GM19351 (cell line): ENCODE measurements around the gene SLC9A9.

Experiments used
- ATAC-seq: cut with Tn5 transposase; IDR thresholded peaks from one replicate; pipeline ENCODE4 v1.9.1; 2021; ENCODE audit warnings: mild to moderate bottlenecking, moderate library complexity; ENCODE audit not compliant: unreplicated experiment

Gene SLC9A9

DNA sequence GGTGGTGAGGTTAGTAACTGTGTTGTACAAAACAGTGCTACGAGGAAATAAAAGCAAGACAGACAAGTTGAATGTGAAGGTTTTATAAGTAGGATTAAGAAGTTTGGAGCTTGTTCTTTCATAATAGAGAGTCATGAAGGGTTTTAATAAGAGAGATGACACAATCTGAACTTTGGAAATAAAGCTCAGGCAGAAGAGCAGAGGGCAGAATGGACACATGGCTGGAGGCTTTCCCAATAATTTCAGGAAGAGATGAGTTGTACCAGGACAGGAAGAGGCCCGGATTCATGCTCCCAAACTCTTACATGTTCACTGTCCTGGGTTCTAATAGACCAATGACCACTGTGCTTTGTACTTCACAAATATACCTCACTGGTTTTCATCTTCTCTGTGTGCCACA lies 194.8 kb downstream of the SLC9A9 start:
- ATAC-seq = no peak

DNA sequence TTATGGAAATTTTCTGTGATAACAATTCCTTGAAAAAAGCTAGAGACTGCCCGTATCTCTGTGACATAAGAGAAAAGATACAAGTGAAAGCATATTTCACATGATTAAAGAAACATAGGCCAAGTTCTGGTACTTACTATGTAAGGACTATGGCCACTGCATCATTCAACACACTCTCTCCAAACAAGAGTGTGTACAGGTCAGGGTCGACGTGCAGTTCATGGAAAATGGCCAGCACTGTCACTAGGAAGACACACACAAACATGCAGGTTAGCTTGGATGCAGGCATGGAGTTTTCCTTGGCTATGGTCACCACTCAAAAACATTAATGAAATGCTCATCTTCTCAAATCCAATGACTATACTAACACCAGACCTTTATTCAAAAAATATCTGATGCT lies 196.2 kb downstream of the SLC9A9 start:
- ATAC-seq = no peak

DNA sequence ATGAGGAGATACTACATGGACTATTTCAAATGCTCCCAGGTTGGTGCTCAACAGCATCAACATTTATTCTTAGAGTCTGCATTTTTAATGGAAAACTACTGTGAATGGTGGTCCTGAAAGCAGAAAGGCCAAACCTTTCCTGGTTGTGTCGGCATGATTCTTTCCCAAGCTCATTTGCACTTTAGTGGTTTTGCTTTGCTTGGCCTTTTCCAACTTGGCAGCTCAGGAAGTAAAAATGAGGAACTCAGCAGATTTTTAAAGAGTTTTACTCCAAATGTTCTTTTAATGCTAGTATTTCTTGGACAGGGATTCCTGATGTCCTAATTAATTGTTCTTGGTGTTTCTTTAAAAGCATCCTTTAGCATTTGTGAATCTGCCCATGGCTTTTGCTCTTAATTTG lies 197.4 kb downstream of the SLC9A9 start:
- ATAC-seq = no peak

DNA sequence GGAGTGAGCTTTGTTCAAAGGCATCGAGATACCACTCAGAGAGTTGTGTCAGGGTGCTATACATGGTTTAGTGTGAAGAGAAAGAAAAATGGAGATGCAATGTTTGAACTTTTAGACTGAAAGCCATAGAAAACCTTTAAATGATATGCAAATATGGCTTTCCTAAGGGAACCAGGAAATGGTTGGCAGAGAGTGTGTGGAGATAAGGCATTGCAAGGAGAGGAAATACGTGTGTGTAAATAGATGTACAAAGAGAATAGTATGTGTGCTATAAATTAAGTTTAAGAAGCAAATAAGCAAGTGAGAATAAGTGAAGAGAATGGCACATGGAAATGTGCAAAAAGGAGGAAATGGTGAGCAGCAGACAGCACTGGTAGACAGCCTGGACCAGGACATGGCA lies 198.1 kb downstream of the SLC9A9 start:
- no peak for ATAC-seq

DNA sequence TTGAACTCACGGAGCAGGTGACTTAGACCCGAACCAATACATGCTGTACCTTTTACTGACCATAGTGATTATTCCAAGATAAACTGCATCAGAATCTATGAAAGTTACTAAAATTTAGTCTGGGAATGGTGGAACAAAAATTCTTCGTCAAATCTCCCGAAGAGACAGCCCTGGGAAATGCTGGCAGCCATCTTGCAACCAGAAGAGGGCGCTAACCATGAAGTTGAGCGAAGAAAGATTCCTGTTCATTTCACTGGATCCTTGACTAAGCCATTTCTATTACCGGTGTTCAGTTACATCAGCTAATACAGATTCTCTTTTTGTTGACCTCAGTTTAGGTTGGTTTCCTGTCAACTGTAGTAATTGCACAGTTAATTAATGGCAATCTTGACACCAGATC lies 199.6 kb downstream of the SLC9A9 start:
- ATAC-seq = no peak

DNA sequence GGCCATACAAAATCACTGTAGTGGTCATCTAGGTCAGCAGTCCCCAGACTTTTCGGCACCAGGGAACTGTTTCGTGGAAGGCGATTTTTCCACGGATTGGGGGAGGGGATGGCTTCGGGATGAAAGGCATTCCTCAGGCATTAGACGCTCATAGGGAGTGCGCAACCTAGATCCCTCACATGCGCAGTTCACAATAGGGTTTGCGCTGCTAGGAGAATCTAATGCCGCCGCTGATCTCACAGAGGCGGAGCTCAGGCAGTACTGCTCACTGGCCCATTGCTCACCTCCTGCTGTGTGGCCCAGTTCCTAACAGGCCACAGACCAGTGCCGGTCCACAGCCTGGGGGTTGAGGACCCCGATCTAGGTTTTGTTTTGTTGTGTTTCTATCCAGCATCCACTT lies 200.1 kb downstream of the SLC9A9 start:
- ATAC-seq = no peak

DNA sequence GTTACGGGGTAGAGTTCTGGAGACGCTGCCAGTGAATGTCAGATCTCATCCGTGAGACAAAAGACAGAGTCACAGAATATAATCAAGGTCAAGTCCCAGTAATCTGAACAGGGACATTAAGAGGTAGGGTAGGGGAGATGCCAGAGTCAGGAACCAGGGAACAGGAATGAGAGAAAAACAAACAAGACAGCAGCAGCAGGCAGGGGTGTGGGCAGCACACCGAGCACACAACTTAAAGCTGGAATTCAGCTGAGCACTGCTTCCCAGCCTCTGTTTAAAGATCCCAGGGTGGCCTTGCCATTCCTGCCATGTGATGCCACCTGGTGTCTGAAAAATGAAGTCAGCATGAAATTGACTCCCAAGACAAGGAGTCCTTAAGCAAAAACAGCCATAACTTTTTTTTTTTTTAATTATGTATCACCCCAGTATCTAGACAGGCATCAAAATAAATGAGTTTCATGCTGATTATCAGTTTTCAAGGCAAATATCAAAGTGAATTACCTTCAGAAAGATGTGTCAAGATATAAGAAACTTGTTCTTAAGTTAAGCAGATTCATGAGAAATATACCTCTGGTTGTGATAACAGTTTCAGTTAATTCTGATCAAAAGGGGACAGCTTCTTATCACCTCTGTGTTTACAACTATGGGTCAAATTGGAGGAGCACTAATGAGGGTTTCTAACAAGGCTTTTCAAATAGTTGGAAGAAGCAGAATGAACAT lies 203.7 kb downstream of the SLC9A9 start:
- ATAC-seq = no peak

DNA sequence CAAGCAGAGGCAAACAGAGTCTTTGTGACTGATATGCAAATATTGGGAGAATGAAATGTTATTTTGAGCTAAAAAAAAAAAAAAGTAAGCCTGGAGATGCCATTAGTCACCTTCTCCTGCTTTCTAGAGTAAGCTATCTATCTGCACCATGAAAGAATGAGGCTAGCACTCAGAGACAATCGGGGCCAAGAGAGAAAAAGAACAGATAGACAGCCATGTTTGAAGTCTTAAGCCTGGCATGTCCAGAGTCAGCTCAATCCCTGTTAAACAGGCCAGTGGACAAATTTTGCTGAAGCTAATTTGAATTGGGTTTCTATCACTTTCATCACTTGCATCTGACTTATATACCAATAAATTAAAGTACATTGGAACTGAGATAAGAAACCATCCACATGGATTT lies 204.4 kb downstream of the SLC9A9 start:
- ATAC-seq = no peak

DNA sequence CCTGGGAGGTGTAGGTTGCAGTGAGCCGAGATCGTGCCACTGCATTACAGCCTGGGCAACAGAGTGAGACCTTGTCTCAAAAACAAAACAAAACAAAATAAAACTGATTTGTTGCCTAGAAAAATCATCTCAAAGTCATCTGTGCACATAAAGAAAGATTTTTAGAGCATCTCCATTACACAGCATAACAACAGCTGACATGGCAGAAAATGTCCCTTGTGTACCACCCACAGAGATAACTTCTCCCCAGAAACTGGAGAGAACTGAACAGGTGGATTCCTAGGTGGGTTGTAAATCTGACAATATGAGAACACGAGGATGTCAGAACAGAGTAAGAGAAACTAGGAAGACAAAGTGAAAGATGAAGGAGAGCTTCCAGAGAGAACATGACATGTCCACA lies 207.5 kb downstream of the SLC9A9 start:
- ATAC-seq = no peak

DNA sequence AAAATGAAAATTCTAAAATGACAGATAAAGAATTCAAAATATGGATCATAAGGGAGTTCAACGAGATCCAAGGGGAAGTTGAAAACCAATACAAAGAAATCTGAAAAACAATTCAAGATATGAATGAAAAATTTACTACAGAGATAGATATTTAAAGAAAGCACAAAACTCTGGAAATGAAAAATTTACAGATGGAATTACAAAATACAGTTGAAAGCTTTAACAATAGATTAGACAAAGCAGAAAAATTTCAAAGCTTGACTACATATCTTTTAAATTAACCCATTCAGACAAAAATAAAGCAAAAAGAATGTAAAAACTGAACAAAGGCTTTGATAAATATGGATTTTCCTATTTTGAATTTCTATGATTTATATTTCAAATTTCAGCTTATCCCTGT lies 211.1 kb downstream of the SLC9A9 start:
- no peak for ATAC-seq

DNA sequence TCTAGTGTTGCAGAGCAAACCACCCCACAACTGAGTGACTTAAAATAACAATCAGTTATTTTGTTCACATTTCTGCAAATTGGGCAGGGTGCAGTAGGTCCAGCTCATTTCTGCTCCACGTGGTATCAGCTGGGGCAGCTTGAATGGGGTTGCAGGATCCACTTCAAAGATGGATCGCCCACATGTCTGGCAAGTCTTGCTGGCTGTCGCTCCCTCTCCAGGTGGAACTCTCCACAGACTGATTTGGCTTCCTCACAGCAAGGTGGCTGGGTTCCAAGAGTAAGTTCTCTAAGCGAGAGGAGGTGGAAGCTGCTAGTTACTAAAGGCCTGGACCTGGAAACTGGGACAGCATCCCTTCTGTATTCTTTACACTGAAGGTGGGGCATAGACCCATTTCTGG lies 213.3 kb downstream of the SLC9A9 start:
- ATAC-seq = no peak

DNA sequence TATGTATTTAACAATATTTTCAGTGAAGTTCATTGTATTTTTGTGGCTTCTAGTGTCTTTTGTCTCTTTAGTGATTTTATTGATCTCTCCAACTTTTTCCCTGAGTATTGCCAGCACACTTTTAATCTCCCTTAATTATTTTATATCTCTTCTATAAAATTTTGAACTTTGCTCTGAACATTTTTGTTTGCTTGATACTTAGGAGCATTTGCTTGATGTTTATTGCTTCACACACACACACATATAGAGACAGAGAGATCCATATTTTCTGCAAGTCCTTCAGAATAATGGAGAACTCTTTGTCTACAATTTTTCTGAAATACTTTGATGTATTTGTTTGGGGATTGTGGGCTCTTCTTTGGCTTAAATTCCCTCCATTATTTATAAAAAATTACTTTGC lies 213.8 kb downstream of the SLC9A9 start:
- ATAC-seq = no peak

DNA sequence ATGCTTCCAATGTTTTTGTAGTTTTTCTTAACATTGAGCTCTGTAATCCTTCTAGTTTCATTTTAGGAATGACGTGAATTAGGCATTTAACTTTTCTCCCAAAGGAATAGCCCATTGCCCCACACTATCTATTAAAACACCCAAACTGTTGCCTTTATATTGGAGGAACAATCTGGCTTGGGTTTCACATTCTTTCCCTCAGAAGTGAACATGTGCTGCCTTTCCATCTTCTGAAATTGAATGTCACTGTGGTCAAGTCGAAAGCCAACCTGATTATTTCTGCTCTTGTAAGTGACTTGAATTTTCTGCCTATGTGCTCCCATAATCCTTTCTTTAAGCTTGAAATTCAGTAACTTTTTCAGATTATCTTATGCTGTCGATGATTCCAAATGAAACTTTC lies 214.5 kb downstream of the SLC9A9 start:
- ATAC-seq = no peak

DNA sequence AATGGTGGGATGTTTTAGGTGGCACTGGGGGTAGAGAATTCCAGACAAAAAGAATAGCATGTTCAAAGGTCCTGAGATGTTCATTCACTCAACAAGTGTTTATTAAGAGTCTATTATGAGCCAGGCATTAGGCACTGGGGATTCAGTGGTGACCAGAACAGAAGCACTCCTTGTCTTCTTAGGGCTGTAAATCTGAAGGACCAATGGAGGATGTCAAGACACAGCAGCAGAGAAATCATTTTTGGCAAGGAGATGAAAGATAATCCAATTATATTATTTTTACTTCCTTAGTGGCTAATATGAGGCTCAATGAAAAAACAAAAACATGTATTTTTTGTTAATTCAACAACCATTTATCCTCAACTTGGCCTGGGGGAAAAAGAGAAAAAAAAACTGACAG lies 218.5 kb downstream of the SLC9A9 start:
- no peak for ATAC-seq

DNA sequence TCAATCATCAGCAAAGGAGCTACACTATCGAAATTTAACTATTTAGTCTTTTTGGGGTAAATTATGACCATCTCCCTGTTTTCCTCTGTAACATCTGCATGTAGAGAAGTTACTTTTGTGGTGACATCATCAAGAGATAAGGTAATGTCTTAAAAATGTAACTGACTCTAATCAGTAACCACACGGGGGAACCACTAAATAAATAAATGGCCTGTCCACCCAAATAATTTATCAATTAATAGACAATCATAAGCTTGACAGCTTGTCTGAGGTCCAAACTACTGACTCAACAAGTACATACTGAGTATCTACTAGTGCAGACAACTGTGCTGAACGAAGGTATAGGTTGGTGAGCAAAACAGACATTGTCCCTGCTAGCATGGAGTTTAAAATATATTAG lies 219.3 kb downstream of the SLC9A9 start:
- no peak for ATAC-seq

DNA sequence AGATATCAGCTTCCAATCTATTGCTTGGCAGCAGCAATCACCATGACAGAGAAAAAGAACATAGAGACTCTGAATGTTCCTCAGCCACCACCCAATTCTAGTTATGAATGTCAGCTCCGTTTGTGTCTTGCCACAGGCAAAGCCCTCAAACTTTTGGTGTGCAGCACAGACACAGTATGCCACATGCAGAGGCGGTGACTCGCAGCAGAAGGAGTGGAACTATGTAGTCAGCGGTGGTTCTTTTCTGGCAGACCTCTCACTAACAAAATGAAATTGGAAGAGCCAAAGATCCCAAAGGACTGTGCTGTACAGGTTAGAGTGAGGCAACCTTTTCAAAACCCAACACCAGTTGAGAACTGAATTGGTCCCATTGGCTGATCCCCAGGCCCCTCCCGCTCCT lies 220.9 kb downstream of the SLC9A9 start:
- no peak for ATAC-seq

DNA sequence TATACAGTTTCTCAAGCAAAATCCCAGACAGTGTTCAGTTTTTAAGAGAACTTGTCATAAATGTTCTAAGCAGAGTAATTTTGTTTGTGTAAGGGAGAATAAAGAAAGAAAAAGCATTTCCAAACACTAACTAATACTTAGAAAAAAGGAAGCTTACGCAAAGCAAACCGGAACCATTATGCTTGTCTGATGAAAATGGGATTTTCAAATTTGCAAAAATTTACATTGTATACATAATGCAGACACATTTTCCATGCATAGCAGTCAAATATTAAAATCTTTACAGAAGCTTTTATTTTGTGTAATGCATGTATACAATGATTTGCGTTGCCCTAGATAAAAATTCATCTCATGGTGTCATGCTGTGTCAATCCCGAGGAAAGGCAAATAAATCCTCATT lies 229.0 kb downstream of the SLC9A9 start:
- ATAC-seq = no peak

DNA sequence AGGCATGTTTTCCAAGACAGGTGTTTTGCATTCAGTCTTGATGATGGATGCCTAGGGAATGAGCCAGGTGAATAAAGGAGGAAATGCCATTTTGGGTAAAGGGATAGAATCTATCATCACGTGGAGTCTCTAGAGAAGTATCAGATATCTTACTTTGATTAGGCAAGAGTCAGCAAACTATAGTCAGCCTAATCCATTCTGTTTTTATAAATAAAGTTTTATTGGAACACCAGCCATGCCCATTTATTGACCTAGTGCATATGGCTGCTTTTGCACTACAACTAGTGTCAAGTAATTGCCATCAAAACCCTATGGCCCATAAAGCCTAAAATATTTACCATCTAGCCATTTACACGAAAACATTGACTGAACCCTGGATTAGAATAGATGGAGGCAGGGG lies 231.2 kb downstream of the SLC9A9 start:
- no peak for ATAC-seq

DNA sequence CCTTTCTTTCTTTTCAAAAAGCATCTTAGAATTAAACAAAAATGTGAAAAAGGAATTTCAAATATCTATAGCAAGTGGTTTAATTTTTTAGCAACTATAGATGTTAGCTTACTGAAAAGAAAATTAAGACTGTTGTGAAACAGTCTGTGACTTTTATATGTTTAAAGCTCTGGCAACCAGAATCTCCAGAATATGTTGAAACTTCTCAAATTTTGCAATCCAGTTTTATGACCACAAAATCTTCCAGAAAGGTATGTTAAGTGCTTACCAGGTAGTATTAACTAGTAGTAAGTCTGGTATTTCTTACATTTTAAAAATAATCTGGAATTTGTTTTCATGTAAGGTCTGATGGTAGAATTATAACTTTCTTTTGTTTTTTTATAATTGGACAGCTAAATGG lies 235.0 kb downstream of the SLC9A9 start:
- no peak for ATAC-seq

DNA sequence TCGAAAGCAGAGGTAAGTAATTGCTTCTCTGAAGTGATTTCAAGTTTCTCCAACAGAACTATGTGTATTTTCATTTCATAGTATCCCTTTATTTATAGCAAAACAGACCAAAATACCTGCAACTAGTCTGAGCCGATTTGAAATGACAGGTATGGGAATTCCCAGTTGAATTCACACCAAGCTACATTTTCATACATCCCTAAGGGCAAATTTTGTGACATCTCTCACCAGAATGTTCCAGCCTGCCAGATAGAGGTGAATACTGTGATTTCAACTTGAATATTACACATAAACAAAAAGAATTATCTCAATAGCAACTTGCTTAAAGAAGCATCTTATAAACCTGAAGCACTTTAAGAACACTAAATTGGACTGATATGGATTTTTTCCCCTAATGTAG lies 235.7 kb downstream of the SLC9A9 start:
- no peak for ATAC-seq

DNA sequence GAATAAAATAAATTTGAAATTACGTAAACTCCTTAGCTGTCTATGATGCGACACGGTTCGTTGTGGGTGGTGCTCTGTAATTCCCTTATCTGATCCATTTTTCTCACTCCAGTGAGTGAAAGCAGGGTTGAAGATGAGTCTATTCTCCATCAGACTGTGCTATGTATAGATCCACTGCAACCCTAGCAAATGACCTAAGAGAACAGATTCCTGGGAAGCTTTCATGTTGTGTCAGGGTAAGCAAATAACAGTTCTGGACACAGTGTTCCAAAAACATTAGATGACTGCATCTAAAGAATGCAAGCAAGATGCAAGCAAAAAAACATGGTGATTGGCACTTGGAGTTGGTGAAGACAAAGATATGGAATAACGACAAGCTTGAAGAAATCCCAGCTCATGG lies 239.3 kb downstream of the SLC9A9 start:
- ATAC-seq = no peak

DNA sequence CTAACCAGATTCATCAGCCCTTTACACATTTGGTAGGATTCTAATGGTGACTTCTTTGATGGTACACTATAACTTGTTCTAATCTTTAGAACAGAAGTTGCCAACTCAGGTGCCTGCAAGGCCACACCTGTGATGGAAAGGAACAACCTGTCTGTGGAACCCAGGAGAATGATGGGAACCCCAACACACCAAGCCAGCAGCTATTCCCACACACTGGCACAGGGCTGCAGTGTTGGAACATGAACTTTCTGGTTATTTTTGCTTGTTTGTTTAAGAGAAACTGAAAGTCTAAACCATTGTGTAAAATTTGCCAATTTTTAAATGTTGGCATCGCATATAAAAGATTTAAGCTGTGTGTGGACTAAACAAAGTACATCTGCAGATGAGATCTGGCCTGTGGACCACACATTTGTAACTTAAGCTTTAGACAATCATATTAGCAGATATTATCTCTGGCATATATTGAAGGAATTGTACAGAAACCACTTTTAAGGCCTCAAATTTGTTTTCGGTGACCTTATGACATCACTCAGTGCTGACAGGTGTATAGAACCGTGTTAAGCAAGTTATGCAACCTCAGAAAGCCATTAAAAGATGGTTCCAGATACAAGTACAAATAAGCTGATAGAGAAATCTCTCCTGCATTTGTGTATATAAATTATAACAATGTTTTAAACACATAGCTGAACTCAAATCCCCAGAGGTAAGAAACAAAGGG lies 242.9 kb downstream of the SLC9A9 start:
- peak; percentile 41 for ATAC-seq
